ENCODE results near the gene RPS15.

RPS15 gene

GRCh38 chr19:1396768-1397679 is 41.2 kb upstream of the RPS15 start:
- H3K4me1 ChIP-seq (ENCODE audit: low read length): no peaks in the 10 kb centered on the region
- no peak overlapping the region for H2AFZ ChIP-seq (ENCODE audit: low read depth, low read length)
- H3K9ac ChIP-seq (ENCODE audit: low read length): no peak overlapping the region
- no peaks in the 10 kb centered on the region; the same call in 1 of the 2 replicates for H4K20me1 ChIP-seq (ENCODE audit: insufficient read depth, low read length)
- TF ChIP-seq EZH2phosphoT487 (IDR thresholded peaks at IDR 0.05; ENCODE audit: low read depth): no peak
- no peak for TF ChIP-seq CTCF (IDR thresholded peaks at IDR 0.05; ENCODE audit: low read depth, low read length)
- H3K27ac ChIP-seq (ENCODE audit: low read length): no peak overlapping the region
- H3K79me2 ChIP-seq (ENCODE audit: low read length): no peaks in the 10 kb centered on the region
- no peaks in the 10 kb centered on the region for H3K9me3 ChIP-seq (ENCODE audit: insufficient read depth, low read length)
- H3K4me2 ChIP-seq (ENCODE audit: low read length): no peak overlapping the region
- H3K27me3 ChIP-seq (ENCODE audit: low read depth, low read length): no peaks in the 10 kb centered on the region
- H3K4me3 ChIP-seq (ENCODE audit: low read length): no peak overlapping the region
- H3K36me3 ChIP-seq (replicated peaks; ENCODE audit: low read depth, low read length): peaks cover 13% of the 10 kb centered on the region

- no peaks in the 10 kb centered on the region; the same call in 1 of the 2 replicates for H4K20me1 ChIP-seq (ENCODE audit: insufficient read depth, low read length)
- no peak overlapping the region for H3K4me2 ChIP-seq (ENCODE audit: low read length)
- no peak overlapping the region for H3K4me3 ChIP-seq (ENCODE audit: low read length)
- no peaks in the 10 kb centered on the region for H3K79me2 ChIP-seq (ENCODE audit: low read length)
- no peak overlapping the region for H3K9ac ChIP-seq (ENCODE audit: low read length)
- H3K4me1 ChIP-seq (ENCODE audit: low read length): peaks cover 3% of the 10 kb centered on the region; the same call in 1 of the 2 replicates
- TF ChIP-seq EZH2phosphoT487 (IDR thresholded peaks at IDR 0.05; ENCODE audit: low read depth) (no peak), CTCF (IDR thresholded peaks at IDR 0.05; ENCODE audit: low read depth, low read length) (no peak)
- no peak overlapping the region for H2AFZ ChIP-seq (ENCODE audit: low read depth, low read length)
- H3K9me3 ChIP-seq (ENCODE audit: insufficient read depth, low read length): no peaks in the 10 kb centered on the region
- no peaks in the 10 kb centered on the region for H3K27me3 ChIP-seq (ENCODE audit: low read depth, low read length)
- peaks cover 6% of the 10 kb centered on the region for H3K36me3 ChIP-seq (replicated peaks; ENCODE audit: low read depth, low read length)
- H3K27ac ChIP-seq (ENCODE audit: low read length): no peak overlapping the region
Observed at GRCh38 chr19:1397838-1398237, 40.4 kb upstream of the RPS15 start.

- H3K9ac ChIP-seq (ENCODE audit: low read length): no peak overlapping the region
- H3K36me3 ChIP-seq (replicated peaks; ENCODE audit: low read depth, low read length): peaks cover 2% of the 10 kb centered on the region
- H2AFZ ChIP-seq (ENCODE audit: low read depth, low read length): no peak overlapping the region
- no peaks in the 10 kb centered on the region for H3K9me3 ChIP-seq (ENCODE audit: insufficient read depth, low read length)
- H3K27me3 ChIP-seq (ENCODE audit: low read depth, low read length): 0 out of 2 replicates have a peak, but pooled peaks cover 2% of the 10 kb centered on the region
- no peak overlapping the region for H3K4me3 ChIP-seq (ENCODE audit: low read length)
- no peak overlapping the region for H3K4me2 ChIP-seq (ENCODE audit: low read length)
- peaks cover 6% of the 10 kb centered on the region for H3K4me1 ChIP-seq (ENCODE audit: low read length)
- TF ChIP-seq CTCF (IDR thresholded peaks at IDR 0.05; ENCODE audit: low read depth, low read length) (no peak), EZH2phosphoT487 (IDR thresholded peaks at IDR 0.05; ENCODE audit: low read depth) (no peak)
- H4K20me1 ChIP-seq (ENCODE audit: insufficient read depth, low read length): no peaks in the 10 kb centered on the region; the same call in 1 of the 2 replicates
- H3K79me2 ChIP-seq (ENCODE audit: low read length): no peaks in the 10 kb centered on the region
- no peak overlapping the region for H3K27ac ChIP-seq (ENCODE audit: low read length)
Observed at GRCh38 chr19:1399079-1399478, 39.1 kb upstream of the RPS15 start.

GRCh38 chr19:1399745-1400144 is 38.5 kb upstream of the RPS15 start:
- Histone ChIP-seq H3K4me3 (ENCODE audit: low read length) (no peak overlapping the region), H2AFZ (ENCODE audit: low read depth, low read length) (no peak overlapping the region), H3K9ac (ENCODE audit: low read length) (no peak overlapping the region), H3K36me3 (replicated peaks; ENCODE audit: low read depth, low read length) (no peaks in the 10 kb centered on the region), H3K4me2 (ENCODE audit: low read length) (no peak overlapping the region), H3K9me3 (ENCODE audit: insufficient read depth, low read length) (no peaks in the 10 kb centered on the region), H3K27ac (ENCODE audit: low read length) (no peak overlapping the region), H3K4me1 (ENCODE audit: low read length) (peaks cover 6% of the 10 kb centered on the region), H3K79me2 (ENCODE audit: low read length) (no peaks in the 10 kb centered on the region), H3K27me3 (ENCODE audit: low read depth, low read length) (0 out of 2 replicates have a peak, but pooled peaks cover 2% of the 10 kb centered on the region), H4K20me1 (ENCODE audit: insufficient read depth, low read length) (no peaks in the 10 kb centered on the region; the same call in 1 of the 2 replicates)
- TF ChIP-seq EZH2phosphoT487 (IDR thresholded peaks at IDR 0.05; ENCODE audit: low read depth) (no peak), CTCF (IDR thresholded peaks at IDR 0.05; ENCODE audit: low read depth, low read length) (no peak)
